Stimulated activated CD8-positive, alpha-beta memory T cell treated with anti-CD3 and anti-CD28 coated beads, Interleukin-15, amount 100 ng/mL, for 1 hour (primary cell): ENCODE measurements around the gene MARVELD3.
A peak's percentile ranks its signal among the peaks of the same experiment; 100 is the strongest.
"Not testable (repeated sequence)": the region's sequence is repeated elsewhere in the genome, so short reads cannot be mapped to it uniquely, and the experiment has no call there.

Source experiments
- DNase-seq: peaks from one replicate; pipeline ENCODE4 v3.0.0-alpha.2; 2020; ENCODE audit warnings: low read depth

MARVELD3 gene

GRCh38 chr16:71626018-71626857 lies at the start of gene MARVELD3:
MARVELD3 (plus strand) TSS chr16:71626184; CDS start chr16:71626230, 46 bp downstream.
- DNase-seq = no peak

- no peak for DNase-seq
Measured at GRCh38 chr16:71576971-71577370, 49.0 kb upstream of the MARVELD3 start, which contains the start of gene TAT. TAT (minus strand) TSS chr16:71577092; CDS start chr16:71576415, 677 bp downstream.

GRCh38 chr16:71582553-71582848 lies 43.5 kb upstream of the MARVELD3 start:
- DNase-seq = not testable (repeated sequence)

GRCh38 chr16:71584543-71585317 lies 41.3 kb upstream of the MARVELD3 start:
- DNase-seq = no peak

- DNase-seq = no peak
Measured at GRCh38 chr16:71585318-71585703, 40.7 kb upstream of the MARVELD3 start.

- not testable (repeated sequence) for DNase-seq
Measured at GRCh38 chr16:71589334-71589733, 36.6 kb upstream of the MARVELD3 start.

GRCh38 chr16:71590071-71590470 lies 35.9 kb upstream of the MARVELD3 start:
- DNase-seq = not testable (repeated sequence)

- DNase-seq = no peak
Measured at GRCh38 chr16:71590584-71590983, 35.4 kb upstream of the MARVELD3 start.

GRCh38 chr16:71591917-71592316 lies 34.1 kb upstream of the MARVELD3 start:
- no peak for DNase-seq

- DNase-seq = no peak
Measured at GRCh38 chr16:71593048-71593999, 32.7 kb upstream of the MARVELD3 start.

GRCh38 chr16:71594000-71594646 lies 31.9 kb upstream of the MARVELD3 start:
- no peak for DNase-seq

- not testable (repeated sequence) for DNase-seq
Measured at GRCh38 chr16:71595340-71595826, 30.6 kb upstream of the MARVELD3 start.

GRCh38 chr16:71598426-71598825 lies 27.6 kb upstream of the MARVELD3 start:
- DNase-seq = not testable (repeated sequence)

GRCh38 chr16:71600822-71601221 lies 25.2 kb upstream of the MARVELD3 start:
- no peak for DNase-seq

- no peak for DNase-seq
Measured at GRCh38 chr16:71609066-71609465, 16.9 kb upstream of the MARVELD3 start.

- DNase-seq = no peak
Measured at GRCh38 chr16:71610447-71610846, 15.5 kb upstream of the MARVELD3 start.

- peak; percentile 66 for DNase-seq
Measured at GRCh38 chr16:71610936-71611871, 14.8 kb upstream of the MARVELD3 start.

- not testable (repeated sequence) for DNase-seq
Measured at GRCh38 chr16:71614956-71615355, 11.0 kb upstream of the MARVELD3 start.

GRCh38 chr16:71618429-71618828 lies 7.6 kb upstream of the MARVELD3 start:
- DNase-seq = no peak

- no peak for DNase-seq
Measured at GRCh38 chr16:71622088-71622487, 3.9 kb upstream of the MARVELD3 start.
